ENCODE measurements around the gene CCDC47. TPM values are rescaled to one million over a fixed set of nuclear protein-coding genes. Genes with fewer than 3 reads are reported as not detected.

Gene CCDC47
- total RNA-seq, 1 experiment from 2014 or later, result 147 TPM

GRCh38 chr17:63718988-63719387, 54.4 kb downstream of the CCDC47 start:
- Histone ChIP-seq H3K4me2 (ENCODE audit: low read length) (no peak overlapping the region), H3K4me3 (ENCODE audit: low read length) (no peak overlapping the region), H3K4me1 (ENCODE audit: insufficient read depth, low read length) (no peaks in the 10 kb centered on the region), H3F3A (ENCODE audit: low read length, unreplicated experiment) (no peaks in the 10 kb centered on the region), H4K20me1 (ENCODE audit: low read length) (no peaks in the 10 kb centered on the region), H3K79me2 (ENCODE audit: low read length) (no peaks in the 10 kb centered on the region), H3K27me3 (ENCODE audit: low read length) (no peaks in the 10 kb centered on the region), H3K9me2 (replicated peaks; ENCODE audit: low read length) (no peaks in the 10 kb centered on the region), H3K9ac (ENCODE audit: low read length) (no peak overlapping the region), H2AFZ (ENCODE audit: low read length) (no peak overlapping the region), H3K9me3 (ENCODE audit: low read length) (no peaks in the 10 kb centered on the region), H3K36me3 (ENCODE audit: low read depth, low read length) (no peaks in the 10 kb centered on the region), H3K27ac (ENCODE audit: low read length) (no peak overlapping the region)
- CTCF ChIA-PET, result no interaction called here
- intact Hi-C loops (cut with micrococcal nuclease), result no loop called here
- TF ChIP-seq EZH2 (IDR thresholded peaks at IDR 0.05; ENCODE audit: low read length, unreplicated experiment) (no peak), EZH2phosphoT487 (IDR thresholded peaks at IDR 0.05; ENCODE audit: borderline replicate concordance, low read length) (no peak), CTCF (conservative IDR thresholded peaks at IDR 0.05; ENCODE audit: low read depth, low read length) (no peak)
- no TSS peak for BruUV-seq (replicated peaks)
- DNase-seq (no peak), ATAC-seq (no peak)
- POLR2A ChIA-PET (ENCODE audit: unreplicated experiment), result no interaction called here

GRCh38 chr17:63716426-63716825, 57.0 kb downstream of the CCDC47 start:
- DNase-seq, result no peak
- POLR2A ChIA-PET (ENCODE audit: unreplicated experiment), result no interaction called here
- H3F3A ChIP-seq (ENCODE audit: low read length, unreplicated experiment), result no peaks in the 10 kb centered on the region
- ATAC-seq, result no peak
- H3K27me3 ChIP-seq (ENCODE audit: low read length), result no peaks in the 10 kb centered on the region
- intact Hi-C loops (cut with micrococcal nuclease), result no loop called here
- 0 out of 2 replicates have a peak, but pooled peaks cover 3% of the 10 kb centered on the region for H3K36me3 ChIP-seq (ENCODE audit: low read depth, low read length)
- H3K4me3 ChIP-seq (ENCODE audit: low read length), result no peak overlapping the region
- no peaks in the 10 kb centered on the region for H3K9me3 ChIP-seq (ENCODE audit: low read length)
- no peak overlapping the region for H2AFZ ChIP-seq (ENCODE audit: low read length)
- no peak overlapping the region for H3K27ac ChIP-seq (ENCODE audit: low read length)
- no peaks in the 10 kb centered on the region for H4K20me1 ChIP-seq (ENCODE audit: low read length)
- no peak overlapping the region for H3K9ac ChIP-seq (ENCODE audit: low read length)
- TF ChIP-seq CTCF (conservative IDR thresholded peaks at IDR 0.05; ENCODE audit: low read depth, low read length) (no peak), EZH2phosphoT487 (IDR thresholded peaks at IDR 0.05; ENCODE audit: borderline replicate concordance, low read length) (no peak)
- no peaks in the 10 kb centered on the region for H3K79me2 ChIP-seq (ENCODE audit: low read length)
- no TSS peak for BruUV-seq (replicated peaks)
- H3K4me1 ChIP-seq (ENCODE audit: insufficient read depth, low read length), result no peaks in the 10 kb centered on the region
- no peak overlapping the region for H3K4me2 ChIP-seq (ENCODE audit: low read length)
- no peaks in the 10 kb centered on the region for H3K9me2 ChIP-seq (replicated peaks; ENCODE audit: low read length)
- CTCF ChIA-PET, result no interaction called here

- Histone ChIP-seq H3K4me3 (ENCODE audit: low read length) (no peak overlapping the region), H3K4me2 (ENCODE audit: low read length) (no peak overlapping the region), H3K9me2 (replicated peaks; ENCODE audit: low read length) (no peaks in the 10 kb centered on the region), H4K20me1 (ENCODE audit: low read length) (no peaks in the 10 kb centered on the region), H3K36me3 (ENCODE audit: low read depth, low read length) (0 out of 2 replicates have a peak, but pooled peaks cover 3% of the 10 kb centered on the region), H3K4me1 (ENCODE audit: insufficient read depth, low read length) (no peaks in the 10 kb centered on the region), H3K27me3 (ENCODE audit: low read length) (no peaks in the 10 kb centered on the region), H2AFZ (ENCODE audit: low read length) (no peak overlapping the region), H3F3A (ENCODE audit: low read length, unreplicated experiment) (no peaks in the 10 kb centered on the region), H3K27ac (ENCODE audit: low read length) (no peak overlapping the region), H3K9me3 (ENCODE audit: low read length) (no peaks in the 10 kb centered on the region), H3K79me2 (ENCODE audit: low read length) (no peaks in the 10 kb centered on the region), H3K9ac (ENCODE audit: low read length) (no peak overlapping the region)
- no peak for TF ChIP-seq EZH2 (IDR thresholded peaks at IDR 0.05; ENCODE audit: low read length, unreplicated experiment)
- no peak for DNase-seq
- POLR2A ChIA-PET (ENCODE audit: unreplicated experiment), result no interaction called here
- no peak; the same call in 1 of the 2 replicates for ATAC-seq
- CTCF ChIA-PET, result no interaction called here
- no TSS peak for BruUV-seq (replicated peaks)
- intact Hi-C loops (cut with micrococcal nuclease), result no loop called here
These were observed 58.7 kb downstream of the CCDC47 start for GRCh38 chr17:63714550-63715277.
